ENCODE data around the gene DUSP9.

DNA sequence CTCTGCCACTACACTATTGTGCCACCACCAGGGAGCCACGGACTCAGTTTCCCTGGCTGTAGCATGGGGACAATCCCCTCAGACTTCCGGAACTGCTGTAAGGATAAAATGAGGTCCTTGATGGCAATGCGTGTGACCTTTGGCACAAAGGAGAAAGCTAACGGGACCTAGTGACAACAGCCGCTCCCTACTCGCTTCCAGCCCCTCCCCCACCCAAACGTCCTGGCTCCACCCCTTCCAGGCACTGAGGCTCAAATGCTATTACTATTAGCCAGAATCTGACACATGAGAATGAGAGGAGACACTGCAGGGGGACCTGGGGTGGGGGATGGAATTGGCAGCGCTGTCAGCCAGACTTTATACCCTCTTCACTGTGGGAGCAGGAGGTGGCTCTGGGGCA lies 5.4 kb upstream of the DUSP9 start:
- no peak for TF ChIP-seq MXI1 (conservative IDR thresholded peaks at IDR 0.05; ENCODE audit: poor library complexity, severe bottlenecking)
- TF ChIP-seq, protein P1, sequence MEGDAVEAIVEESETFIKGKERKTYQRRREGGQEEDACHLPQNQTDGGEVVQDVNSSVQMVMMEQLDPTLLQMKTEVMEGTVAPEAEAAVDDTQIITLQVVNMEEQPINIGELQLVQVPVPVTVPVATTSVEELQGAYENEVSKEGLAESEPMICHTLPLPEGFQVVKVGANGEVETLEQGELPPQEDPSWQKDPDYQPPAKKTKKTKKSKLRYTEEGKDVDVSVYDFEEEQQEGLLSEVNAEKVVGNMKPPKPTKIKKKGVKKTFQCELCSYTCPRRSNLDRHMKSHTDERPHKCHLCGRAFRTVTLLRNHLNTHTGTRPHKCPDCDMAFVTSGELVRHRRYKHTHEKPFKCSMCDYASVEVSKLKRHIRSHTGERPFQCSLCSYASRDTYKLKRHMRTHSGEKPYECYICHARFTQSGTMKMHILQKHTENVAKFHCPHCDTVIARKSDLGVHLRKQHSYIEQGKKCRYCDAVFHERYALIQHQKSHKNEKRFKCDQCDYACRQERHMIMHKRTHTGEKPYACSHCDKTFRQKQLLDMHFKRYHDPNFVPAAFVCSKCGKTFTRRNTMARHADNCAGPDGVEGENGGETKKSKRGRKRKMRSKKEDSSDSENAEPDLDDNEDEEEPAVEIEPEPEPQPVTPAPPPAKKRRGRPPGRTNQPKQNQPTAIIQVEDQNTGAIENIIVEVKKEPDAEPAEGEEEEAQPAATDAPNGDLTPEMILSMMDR (IDR thresholded peaks at IDR 0.05; ENCODE audit: poor library complexity, severe bottlenecking): no peak
- no peak for TF ChIP-seq POLR2AphosphoS5 (IDR thresholded peaks at IDR 0.05)
- no peak for TF ChIP-seq EP300 (conservative IDR thresholded peaks at IDR 0.05; ENCODE audit: poor library complexity, severe bottlenecking)
- no peak for TF ChIP-seq SMC3 (conservative IDR thresholded peaks at IDR 0.05; ENCODE audit: poor library complexity)
- no peak for TF ChIP-seq RAD21 (conservative IDR thresholded peaks at IDR 0.05)
- TF ChIP-seq, protein P2, sequence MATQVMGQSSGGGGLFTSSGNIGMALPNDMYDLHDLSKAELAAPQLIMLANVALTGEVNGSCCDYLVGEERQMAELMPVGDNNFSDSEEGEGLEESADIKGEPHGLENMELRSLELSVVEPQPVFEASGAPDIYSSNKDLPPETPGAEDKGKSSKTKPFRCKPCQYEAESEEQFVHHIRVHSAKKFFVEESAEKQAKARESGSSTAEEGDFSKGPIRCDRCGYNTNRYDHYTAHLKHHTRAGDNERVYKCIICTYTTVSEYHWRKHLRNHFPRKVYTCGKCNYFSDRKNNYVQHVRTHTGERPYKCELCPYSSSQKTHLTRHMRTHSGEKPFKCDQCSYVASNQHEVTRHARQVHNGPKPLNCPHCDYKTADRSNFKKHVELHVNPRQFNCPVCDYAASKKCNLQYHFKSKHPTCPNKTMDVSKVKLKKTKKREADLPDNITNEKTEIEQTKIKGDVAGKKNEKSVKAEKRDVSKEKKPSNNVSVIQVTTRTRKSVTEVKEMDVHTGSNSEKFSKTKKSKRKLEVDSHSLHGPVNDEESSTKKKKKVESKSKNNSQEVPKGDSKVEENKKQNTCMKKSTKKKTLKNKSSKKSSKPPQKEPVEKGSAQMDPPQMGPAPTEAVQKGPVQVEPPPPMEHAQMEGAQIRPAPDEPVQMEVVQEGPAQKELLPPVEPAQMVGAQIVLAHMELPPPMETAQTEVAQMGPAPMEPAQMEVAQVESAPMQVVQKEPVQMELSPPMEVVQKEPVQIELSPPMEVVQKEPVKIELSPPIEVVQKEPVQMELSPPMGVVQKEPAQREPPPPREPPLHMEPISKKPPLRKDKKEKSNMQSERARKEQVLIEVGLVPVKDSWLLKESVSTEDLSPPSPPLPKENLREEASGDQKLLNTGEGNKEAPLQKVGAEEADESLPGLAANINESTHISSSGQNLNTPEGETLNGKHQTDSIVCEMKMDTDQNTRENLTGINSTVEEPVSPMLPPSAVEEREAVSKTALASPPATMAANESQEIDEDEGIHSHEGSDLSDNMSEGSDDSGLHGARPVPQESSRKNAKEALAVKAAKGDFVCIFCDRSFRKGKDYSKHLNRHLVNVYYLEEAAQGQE (IDR thresholded peaks at IDR 0.05; ENCODE audit: borderline replicate concordance): no peak
- TF ChIP-seq EZH2 (IDR thresholded peaks at IDR 0.05; ENCODE audit: borderline replicate concordance, insufficient read depth, low read length, poor library complexity, severe bottlenecking): no peak

Data from neural cell (in vitro differentiated cells).